Subcutaneous abdominal adipose tissue (tissue), 5 donors: Measurements from ENCODE around the gene VWA5A.

Source experiments
- H3K27ac ChIP-seq: one replicate; pipeline ENCODE4 v1.7.0; 2013; ENCODE audit warnings: low read depth, mild to moderate bottlenecking, inconsistent platforms, low read length, moderate library complexity
- H3K27me3 ChIP-seq, 5 donors: one replicate each; pipeline ENCODE4 v1.7.0; 2013; ENCODE audit warnings: low read length in 5 of 5, inconsistent platforms in 1 of 5; ENCODE audit not compliant: control insufficient read depth in 5 of 5, insufficient read depth in 4 of 5
- H3K36me3 ChIP-seq, 5 donors: one replicate each; pipeline ENCODE4 v1.7.0; 2013; ENCODE audit warnings: low read length in 5 of 5; ENCODE audit not compliant: control insufficient read depth in 5 of 5, insufficient read depth in 5 of 5
- H3K4me1 ChIP-seq, 5 donors: one replicate each; pipeline ENCODE4 v1.7.0; 2013; ENCODE audit warnings: low read length in 5 of 5, mild to moderate bottlenecking in 3 of 5, moderate library complexity in 1 of 5; ENCODE audit not compliant: control insufficient read depth in 5 of 5, insufficient read depth in 5 of 5
- H3K4me3 ChIP-seq, 5 donors: one replicate each; pipeline ENCODE4 v1.7.0; 2013; ENCODE audit warnings: low read length in 5 of 5, low read depth in 1 of 5
- H3K9ac ChIP-seq, 5 donors: one replicate each; pipeline ENCODE4 v1.7.0; 2013; ENCODE audit warnings: low read length in 5 of 5, mild to moderate bottlenecking in 4 of 5, moderate library complexity in 3 of 5
- H3K9me3 ChIP-seq, 5 donors: one replicate each; pipeline ENCODE4 v1.7.0; 2013; ENCODE audit warnings: low read length in 5 of 5; ENCODE audit not compliant: control insufficient read depth in 5 of 5
- donor health status: healthy.
- donor health status: healthy.
- donor health status: healthy.
- donor health status: healthy.
- donor health status: healthy.

The VWA5A gene

DNA sequence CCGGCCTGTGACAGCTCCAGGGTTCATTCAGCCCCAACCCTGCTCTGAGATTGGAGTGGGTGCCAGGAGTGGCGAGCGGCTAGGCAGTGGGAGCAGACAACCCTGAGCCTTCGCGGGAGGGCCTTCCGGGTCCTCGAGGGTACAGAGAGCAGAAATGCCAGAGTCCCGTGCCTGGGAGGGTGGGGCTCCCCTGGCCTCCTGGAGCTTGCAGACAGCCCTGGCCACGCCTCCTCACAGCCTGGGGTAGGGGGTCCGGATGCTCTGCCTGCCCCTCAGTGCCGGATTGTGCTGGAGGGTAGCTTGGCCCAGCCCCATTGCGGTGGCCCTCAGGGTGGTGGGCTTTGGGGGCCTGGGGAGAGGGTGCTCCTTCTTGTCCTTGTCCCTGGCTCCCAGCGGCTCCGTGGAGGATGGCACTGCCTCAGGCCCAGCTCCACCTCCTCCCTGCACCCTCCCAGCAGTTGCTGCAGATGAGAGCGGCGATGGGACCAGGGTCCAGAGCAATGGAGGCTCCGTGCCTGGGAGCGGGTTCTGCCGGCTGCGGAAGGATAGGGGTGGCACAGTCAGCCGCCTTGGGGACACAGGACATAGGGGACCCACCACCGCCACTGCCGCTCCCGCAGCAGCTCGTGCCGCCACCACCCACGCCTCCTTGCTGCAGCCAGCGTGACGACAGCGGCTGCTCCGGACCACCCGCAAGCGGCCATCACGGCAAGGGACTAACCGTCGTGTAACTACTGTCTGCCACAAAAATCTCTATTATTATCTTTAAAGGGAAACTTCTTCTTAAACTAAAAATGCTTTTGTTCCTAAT lies 39.2 kb upstream of the VWA5A start:
- Histone ChIP-seq H3K4me3 (peak overlapping the region in 4 of 5 donors; percentile 59 to 76 (median 69)), H3K27me3 (peaks cover 7 to 19% (median 14%) of the 10 kb centered on the region in 5 donors), H3K27ac (no peak overlapping the region), H3K4me1 (peaks cover 0 to 15% (median 9%) of the 10 kb centered on the region in 5 donors), H3K36me3 (no peaks in the 10 kb centered on the region), H3K9me3 (no peaks in the 10 kb centered on the region), H3K9ac (peak overlapping the region in 2 of 5 donors; percentile 35 to 44)

DNA sequence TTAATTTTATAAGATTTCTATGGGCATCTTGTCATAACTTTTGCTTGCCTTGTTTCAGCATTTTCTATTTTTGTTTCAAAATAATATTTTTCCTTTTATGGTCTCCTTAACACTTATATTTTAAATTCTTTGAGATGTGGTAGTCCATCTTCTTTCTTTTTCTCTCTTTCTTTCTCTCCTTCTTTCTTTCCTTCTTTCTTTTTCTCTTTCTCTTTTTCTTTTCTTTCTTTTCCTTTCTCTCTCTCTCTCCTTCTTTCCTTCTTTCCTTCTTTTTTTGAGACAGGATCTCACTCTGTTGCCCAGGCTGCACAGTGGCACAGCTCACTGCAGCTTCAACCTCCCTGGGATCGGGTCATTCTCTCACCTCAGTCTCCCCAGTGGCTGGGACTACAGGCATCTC lies 38.0 kb upstream of the VWA5A start:
- Histone ChIP-seq H3K9me3 (no peaks in the 10 kb centered on the region), H3K4me3 (no peak overlapping the region), H3K36me3 (no peaks in the 10 kb centered on the region), H3K27me3 (peaks cover 7 to 19% (median 14%) of the 10 kb centered on the region in 5 donors), H3K9ac (no peak overlapping the region), H3K27ac (no peak overlapping the region), H3K4me1 (peaks cover 0 to 11% (median 9%) of the 10 kb centered on the region in 5 donors)

DNA sequence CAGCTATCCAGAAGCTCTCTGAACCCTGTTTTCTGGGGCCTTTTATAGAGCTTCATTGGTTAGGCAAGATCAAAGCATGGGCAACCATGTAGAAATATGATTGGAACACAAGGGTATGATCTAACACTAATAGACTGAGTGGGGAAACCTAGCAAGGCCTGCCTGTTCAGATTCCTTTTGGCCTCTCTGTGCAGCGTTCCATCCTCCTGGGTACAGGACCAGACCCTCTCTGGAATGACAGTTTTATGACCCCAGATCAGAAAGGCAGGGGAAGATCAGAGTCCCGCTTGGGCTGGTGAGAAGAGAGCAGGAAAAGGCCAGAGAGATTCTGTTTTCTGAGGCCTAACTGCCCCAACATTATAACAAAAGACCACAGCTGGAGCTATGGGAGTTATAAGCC lies 36.7 kb upstream of the VWA5A start:
- no peak overlapping the region for H3K4me3 ChIP-seq
- H3K9ac ChIP-seq = no peak overlapping the region
- H3K36me3 ChIP-seq = no peaks in the 10 kb centered on the region
- peaks cover 0 to 11% (median 9%) of the 10 kb centered on the region in 5 donors for H3K4me1 ChIP-seq
- no peak overlapping the region for H3K27ac ChIP-seq
- H3K27me3 ChIP-seq = peaks cover 7 to 19% (median 15%) of the 10 kb centered on the region in 5 donors
- no peaks in the 10 kb centered on the region for H3K9me3 ChIP-seq

DNA sequence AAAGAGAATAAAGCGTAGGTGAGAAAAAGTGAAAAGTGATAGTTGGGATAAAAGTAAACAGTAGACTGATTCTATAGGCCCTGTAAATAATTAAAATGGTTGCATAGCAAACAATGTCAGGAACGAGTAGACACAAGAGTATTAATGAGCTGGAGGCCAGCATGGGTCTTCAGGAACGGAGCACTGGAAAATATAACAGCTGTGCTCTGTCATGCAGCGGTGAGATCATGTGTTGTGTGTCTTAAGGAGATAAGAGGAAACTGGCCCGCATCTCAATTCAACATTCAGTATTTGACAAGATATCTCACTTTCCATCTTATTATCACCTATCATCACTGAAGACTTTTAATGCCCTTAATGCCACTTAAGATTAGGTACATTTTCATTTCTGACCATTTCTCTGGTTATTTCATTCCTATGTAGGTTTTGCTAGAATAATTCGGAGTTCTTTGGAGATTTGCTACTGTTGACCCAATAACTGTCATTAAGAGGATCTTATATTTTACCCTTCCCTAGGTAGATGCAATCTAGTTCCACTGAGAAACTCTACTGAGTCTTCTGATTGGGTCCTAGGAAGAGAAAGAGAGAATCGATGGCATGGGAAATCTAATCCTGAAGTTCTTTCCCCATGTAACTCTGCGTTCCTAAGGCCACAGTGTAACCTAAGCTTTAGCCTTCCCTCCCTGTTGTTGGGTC lies 35.5 kb upstream of the VWA5A start:
- no peak overlapping the region for H3K4me3 ChIP-seq
- H3K27me3 ChIP-seq = peaks cover 7 to 19% (median 15%) of the 10 kb centered on the region in 5 donors
- H3K27ac ChIP-seq = no peak overlapping the region
- H3K36me3 ChIP-seq = no peaks in the 10 kb centered on the region
- no peaks in the 10 kb centered on the region for H3K9me3 ChIP-seq
- H3K4me1 ChIP-seq = peaks cover 0 to 11% (median 9%) of the 10 kb centered on the region in 5 donors
- H3K9ac ChIP-seq = no peak overlapping the region

DNA sequence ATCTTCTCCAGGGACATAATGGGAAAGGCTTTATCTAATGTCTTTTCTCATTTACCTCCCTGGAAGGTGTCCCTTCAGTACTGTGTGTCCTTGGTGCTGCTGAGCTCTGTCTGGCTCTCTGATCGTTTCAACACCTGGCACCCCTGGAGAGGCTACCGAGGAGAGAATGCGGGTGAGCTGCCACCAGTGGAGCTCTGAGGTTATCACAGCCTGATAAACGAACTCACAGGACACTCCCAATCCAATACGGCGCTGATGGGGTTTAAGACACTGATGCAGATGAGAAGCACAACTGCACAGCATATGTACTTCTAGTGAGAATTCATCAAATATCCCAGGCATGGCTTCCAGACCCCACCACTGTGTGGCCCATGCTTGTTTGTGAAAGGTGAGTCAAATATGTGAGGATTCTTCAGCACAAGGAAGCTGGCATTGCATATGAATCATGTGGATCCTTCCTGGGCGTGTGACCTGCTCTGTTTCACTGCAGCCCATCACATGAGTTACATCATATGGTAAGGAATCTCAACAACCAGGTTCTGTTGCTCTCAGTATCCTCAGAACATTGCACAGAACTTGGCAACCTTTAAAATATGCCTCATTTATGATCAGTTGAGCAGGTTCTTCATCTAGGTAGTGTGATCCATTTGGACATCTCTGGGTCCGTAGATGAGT lies 34.8 kb upstream of the VWA5A start:
- H3K27me3 ChIP-seq = peaks cover 4 to 16% (median 14%) of the 10 kb centered on the region in 5 donors
- H3K4me3 ChIP-seq = no peak overlapping the region
- H3K27ac ChIP-seq = no peak overlapping the region
- no peaks in the 10 kb centered on the region for H3K9me3 ChIP-seq
- peaks cover 0 to 11% (median 9%) of the 10 kb centered on the region in 5 donors for H3K4me1 ChIP-seq
- no peaks in the 10 kb centered on the region for H3K36me3 ChIP-seq
- H3K9ac ChIP-seq = no peak overlapping the region

DNA sequence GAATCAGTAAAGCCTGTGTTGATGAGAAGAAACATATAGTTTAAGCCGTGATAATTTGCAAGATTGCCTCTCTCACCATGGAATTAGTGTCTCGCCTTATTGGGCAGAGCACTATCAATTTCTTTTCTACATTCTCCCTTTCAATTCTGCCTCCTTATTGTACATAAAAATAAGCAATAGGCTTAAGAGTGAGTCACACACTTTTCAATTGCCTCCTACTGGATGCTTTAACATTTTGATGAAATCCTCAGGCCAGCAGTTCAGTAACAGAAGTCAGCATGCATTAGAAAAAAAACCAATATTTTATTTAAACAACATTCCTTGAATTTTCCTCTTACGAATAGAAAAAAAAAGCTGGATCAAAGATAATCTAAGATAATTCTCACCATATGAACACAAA lies 33.8 kb upstream of the VWA5A start:
- no peak overlapping the region for H3K27ac ChIP-seq
- no peaks in the 10 kb centered on the region for H3K9me3 ChIP-seq
- H3K4me1 ChIP-seq = peaks cover 0 to 2% (median under 1%) of the 10 kb centered on the region in 5 donors
- H3K9ac ChIP-seq = no peak overlapping the region
- no peaks in the 10 kb centered on the region for H3K36me3 ChIP-seq
- peaks cover 4 to 6% (median 6%) of the 10 kb centered on the region in 5 donors for H3K27me3 ChIP-seq
- no peak overlapping the region for H3K4me3 ChIP-seq

DNA sequence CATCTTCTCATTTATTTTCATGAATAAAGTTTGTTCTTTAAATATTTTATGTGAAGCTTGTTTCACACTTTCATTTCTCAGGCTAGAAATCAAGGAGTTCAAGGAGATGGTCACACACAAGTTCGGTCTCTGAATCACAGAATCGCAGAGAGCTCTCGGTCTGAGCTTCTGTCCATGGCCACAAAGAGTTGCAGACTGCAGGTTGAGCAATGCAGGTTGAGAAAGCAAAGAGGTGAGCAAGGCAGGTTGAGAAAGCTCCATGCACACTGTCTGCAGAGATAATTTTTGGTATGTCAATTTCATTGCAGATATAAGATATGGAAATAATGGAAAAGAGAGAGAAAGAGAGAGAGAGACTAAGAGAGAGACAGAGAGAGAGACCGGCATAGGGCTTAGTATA lies 32.9 kb upstream of the VWA5A start:
- Histone ChIP-seq H3K36me3 (no peaks in the 10 kb centered on the region), H3K27me3 (peaks cover 3 to 6% (median 5%) of the 10 kb centered on the region in 5 donors), H3K9me3 (no peaks in the 10 kb centered on the region), H3K4me1 (no peaks in the 10 kb centered on the region), H3K4me3 (no peak overlapping the region), H3K9ac (no peak overlapping the region), H3K27ac (no peak overlapping the region)

DNA sequence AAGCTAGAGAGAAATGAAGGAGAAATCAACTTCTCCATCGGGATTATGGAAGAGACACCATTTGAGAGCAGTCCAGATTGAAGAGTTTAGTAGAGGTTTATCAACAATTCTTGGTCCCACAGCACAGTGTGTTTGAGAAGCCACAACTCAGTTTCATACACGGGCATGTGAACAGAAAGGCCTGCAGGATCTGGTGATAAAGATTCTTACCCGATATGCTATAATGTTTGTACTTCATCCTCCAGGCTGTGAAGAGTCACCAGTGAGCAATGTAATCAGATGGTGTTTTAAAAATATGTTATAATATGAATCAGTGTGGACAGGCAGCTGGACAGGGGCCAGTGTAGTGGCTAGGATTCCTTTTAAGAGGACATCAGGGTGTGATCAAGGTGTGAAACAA lies 29.7 kb upstream of the VWA5A start:
- Histone ChIP-seq H3K27ac (no peak overlapping the region), H3K4me3 (no peak overlapping the region), H3K4me1 (no peaks in the 10 kb centered on the region), H3K27me3 (peaks cover 0 to 3% (median 2%) of the 10 kb centered on the region in 5 donors), H3K36me3 (no peaks in the 10 kb centered on the region), H3K9ac (no peak overlapping the region), H3K9me3 (no peaks in the 10 kb centered on the region)

DNA sequence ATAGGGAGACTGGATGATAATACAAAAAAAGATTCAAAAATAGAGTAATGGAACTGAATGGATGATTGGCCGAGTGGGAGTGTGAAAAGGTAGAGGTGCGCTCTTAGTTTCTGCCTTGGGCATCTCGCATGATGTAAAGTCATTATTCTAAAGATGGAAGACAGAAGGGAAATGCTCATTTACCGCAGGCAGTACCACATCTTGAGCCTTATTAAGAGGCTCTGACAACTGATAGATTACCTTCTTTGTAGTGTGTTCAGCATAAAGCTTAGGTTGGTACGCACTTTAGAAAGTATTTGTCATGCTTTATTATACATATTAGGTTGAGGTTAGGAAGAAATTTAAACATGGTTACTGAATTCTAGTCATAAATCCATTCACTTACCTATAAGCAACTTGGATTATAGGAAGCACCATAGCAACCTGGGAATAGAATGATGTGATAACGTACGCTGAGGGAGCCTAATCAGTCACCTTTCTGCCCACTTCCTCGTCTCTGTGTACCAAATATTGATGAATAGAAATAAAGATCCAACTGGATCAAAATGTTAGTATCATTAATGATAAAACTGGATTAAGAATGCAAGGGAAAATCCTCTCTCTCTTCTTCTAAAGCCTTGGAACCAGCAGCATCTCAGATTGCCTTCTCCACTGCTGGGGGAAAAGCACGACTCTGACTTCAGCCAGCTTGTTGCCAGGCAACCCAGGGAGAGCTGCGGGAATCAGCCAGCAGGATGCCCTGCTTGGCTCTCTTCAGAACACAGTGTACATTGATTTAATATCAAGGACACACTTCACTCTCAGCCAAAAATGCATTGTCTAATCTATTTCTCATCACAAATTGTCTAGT lies 29.0 kb upstream of the VWA5A start:
- H3K4me1 ChIP-seq = no peaks in the 10 kb centered on the region
- H3K4me3 ChIP-seq = no peak overlapping the region
- H3K9me3 ChIP-seq = no peaks in the 10 kb centered on the region
- no peak overlapping the region for H3K9ac ChIP-seq
- H3K36me3 ChIP-seq = no peaks in the 10 kb centered on the region
- peaks cover 0 to 3% (median 0%) of the 10 kb centered on the region in 5 donors for H3K27me3 ChIP-seq
- H3K27ac ChIP-seq = no peak overlapping the region
